ENCODE measurements around the gene PREB.
A peak's percentile ranks its signal among the peaks of the same experiment; 100 is the strongest.
"Not testable (repeated sequence)": the region's sequence is repeated elsewhere in the genome, so short reads cannot be mapped to it uniquely, and the experiment has no call there.

Gene PREB

DNA sequence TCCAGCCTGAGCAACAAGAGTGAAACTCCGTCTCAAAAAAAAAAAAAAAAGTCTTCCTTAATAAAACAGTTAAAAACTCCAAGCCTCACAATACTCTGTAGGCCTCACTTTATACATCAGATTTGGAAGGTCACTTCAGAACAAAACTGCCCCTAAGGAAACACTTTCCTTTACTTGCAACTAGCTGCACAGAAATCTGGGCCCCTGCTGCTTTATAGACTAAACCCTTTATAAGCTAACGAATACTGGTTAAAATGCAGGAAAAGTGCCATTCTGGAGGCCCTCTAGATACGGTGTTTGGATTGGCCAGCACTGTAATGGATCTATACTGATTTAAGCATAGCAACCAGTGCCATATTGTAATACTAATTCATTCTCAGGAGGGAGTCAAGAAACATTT is 9.3 kb downstream of the PREB start:
- no peak for ATAC-seq

DNA sequence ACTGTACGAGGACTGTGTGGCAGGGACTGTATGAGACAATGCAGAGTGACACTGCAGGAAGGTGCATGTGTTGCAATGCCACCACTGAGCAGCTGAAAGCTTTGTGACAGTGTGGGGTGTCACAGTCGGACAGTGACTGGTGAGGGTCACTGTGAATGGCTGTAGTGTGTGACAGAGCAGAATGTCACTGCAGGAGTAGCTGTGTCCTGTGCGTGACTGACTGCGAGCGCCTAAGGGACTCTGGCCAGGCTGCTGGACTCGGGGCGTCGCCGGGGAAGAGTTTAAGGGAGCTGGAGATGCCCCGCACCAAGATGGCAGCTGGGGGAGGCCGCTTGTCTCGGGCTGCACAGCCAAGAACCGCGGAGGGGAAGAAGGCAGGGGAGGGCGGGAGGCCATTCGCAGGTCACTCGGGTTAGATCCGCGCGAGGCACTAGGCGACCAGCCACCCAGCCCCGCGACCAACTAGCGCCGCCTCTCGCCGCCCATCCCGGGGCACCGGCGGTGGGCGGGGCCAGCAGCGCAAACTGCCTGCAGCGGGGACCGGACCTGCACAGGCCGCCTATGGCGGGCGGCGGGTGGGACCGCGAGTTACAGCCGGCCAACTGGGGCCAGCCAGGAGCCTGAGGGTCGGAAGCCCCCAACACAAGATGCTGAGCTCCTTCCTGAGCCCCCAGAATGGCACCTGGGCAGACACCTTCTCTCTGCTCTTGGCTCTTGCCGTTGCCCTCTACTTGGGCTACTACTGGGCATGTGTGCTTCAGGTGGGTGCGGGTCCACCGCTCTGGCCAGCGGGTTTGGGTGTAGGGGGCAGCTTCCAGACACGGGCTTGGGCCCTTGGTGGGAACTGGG is 10.9 kb downstream of the PREB start, which contains the start of gene ABHD1:
TSS of gene ABHD1 (plus strand) at position 514 of the 849 bp plus-strand sequence. CDS start at position 648, 134 bp downstream.
- ATAC-seq = peak; percentile 82 to 84

DNA sequence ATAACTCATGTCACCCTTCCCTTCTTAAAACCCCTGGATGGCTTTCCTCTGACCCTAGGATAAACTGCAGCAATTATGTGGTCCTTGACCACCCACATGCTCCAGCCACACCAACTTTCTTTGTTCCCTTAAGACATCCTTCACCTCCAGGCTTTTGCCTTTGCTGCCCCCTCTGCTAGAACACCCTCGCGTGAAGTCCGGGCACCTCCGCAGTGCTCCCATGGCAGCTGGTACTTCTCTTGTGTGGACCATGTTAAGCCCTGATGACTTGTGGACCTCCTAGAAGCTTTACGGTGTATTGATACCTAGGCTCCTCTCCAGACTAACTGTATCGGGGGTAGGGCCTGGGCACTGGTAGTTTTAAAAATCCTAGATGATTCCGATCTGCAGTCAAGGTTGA is 11.6 kb downstream of the PREB start:
- ATAC-seq = no peak

DNA sequence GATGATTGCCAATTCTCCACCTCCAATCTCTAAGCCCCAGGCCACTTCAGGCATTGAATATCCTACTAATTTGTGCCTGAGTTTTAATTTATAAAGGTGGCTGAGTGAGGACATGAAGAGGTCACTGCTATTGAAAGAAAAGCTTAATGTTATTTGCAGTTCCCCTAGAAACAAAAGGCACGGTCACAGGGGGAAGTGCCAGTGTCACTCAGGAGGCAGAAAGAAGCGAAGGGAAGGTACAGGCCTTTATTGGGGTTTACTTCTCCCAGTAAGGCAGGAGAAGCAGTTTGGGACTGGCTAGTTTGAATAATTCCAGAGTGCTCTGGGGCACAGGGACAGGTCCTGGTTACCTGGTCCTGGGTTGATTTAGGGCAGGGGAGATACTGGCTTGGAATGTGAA is 12.5 kb downstream of the PREB start:
- ATAC-seq = no peak

DNA sequence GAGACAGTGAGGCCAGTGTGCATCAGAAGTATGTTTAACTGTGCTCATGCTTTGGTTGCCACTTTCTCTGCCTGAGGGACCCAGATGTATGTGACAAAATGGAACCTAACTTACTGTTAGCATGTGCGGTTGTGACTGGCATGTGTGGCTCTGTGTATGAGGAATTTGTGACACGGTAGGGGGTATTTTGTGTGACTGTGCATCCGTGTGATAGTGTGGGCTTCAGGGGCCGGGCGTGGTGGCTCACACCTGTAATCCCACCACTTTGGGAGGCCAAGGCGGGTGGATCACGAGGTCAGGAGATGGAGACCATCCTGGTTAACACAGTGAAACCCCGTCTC is 15.1 kb downstream of the PREB start:
- not testable (repeated sequence) for ATAC-seq

DNA sequence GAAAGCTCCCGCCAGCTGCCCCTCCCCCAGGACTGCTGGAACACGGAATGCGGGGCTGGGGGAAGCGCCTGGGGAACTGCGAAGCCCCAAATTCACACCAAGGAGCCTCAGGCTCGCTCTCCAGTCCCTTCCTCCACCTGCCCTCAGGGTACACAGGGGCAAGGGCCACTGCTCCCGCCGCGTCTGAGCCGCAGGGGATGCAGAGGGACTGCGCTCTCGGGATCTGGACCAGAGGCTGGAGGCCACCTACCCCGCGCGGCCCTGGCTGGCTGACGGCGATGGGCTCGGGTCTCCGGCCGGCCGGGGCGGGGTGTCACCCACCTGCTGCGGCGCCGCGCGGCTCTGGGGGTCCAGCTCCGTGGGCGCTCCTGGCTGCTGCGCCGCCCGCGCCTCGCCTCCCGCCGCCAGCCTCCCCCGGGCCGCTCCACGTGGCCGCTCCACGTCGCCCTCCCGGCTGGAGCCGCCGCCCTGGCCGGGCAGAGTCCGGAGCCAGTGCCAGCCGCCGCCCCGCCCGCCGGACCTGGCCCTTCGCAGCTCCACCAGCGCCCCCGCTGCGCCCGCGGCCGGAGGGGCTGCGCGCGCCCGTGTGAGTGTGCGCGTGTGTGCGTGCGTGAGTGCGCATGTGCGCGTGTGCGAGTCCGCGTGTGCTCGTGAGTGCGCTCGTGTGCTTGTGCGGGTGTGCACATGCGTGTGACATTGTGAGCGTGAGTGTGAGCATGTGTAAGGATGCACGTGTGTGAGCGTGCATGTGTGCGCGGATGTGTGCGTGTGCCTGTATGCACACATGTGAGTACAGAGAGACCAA is 15.7 kb downstream of the PREB start, which contains the start of gene CGREF1:
TSS of gene CGREF1 (minus strand) at position 604 of the 805 bp plus-strand sequence. CDS start 14,762 bp downstream, outside the sequence.
- peak in 1 of 2 donors; percentile 8 for ATAC-seq

DNA sequence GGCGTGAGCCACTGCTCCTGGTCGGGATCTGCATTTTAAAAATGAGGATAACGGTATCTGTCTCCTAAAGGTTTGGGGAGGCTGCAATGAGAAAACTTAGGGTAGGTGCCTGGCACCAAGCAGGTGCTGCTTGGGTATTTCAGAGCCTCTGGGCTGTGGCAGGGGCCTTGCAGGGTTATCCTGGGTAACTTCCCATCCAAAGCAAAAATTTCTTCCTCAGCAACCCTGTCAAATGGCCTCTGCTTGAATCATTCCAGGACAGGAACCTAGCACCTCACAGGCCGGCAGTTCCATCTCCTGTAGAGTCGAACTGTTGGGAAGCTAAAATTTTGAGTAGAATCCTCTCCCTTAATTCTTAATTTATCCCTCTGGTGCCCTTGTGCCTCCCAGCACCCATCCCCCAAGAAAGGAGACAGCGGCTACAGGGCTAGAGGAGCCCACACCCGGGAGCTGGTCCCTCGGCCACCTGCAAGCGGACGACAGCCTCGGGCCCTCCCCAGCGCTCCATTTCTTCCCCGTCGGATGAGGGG is 16.4 kb downstream of the PREB start:
- ATAC-seq = no peak

DNA sequence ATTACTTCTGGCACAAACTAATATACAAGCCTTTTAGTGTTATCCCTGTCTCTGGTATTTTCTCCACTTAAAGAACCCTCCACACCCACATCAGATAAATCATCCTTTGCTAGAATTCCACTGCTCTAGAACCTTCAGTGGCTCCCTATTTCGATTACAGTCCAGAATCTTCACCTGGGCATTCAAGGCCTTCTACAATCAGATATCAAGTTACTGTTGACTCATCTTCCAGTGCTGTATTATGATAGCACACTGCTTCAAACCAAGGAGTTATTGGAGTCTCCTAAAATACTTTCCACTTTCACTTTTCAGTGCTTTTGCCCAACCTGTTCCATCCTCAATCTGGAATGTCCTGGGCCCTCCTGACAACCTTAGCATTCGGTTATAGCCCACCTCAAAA is 18.9 kb downstream of the PREB start:
- ATAC-seq = no peak

DNA sequence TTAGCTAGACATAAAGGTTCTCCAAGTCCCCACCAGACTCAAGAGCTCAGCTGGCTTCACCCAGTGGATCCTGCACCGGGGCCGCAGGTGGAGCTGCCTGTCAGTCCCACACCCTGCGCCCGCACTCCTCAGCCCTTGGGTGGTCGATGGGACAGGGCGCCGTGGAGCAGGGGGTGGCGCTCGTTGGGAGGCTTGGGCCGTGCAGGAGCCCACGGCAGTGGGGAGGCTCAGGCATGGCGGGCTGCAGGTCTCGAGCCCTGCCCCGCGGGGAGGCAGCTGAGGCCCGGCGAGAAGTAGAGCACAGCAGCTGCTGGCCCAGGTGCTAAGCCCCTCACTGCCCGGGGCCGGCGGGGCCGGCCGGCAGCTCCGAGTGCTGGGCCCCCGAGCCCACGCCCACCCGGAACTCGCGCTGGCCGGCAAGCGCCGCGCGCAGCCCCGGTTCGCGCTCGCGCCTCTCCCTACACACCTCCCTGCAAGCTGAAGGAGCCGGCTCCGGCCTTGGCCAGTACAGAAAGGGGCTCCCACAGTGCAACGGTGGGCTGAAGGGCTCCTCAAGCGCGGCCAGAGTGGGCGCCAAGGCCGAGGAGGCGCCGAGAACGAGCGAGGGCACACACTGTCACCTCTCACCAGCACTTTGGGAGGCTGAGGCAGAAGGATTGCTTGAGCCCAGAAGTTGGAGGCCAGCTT is 22.9 kb downstream of the PREB start:
- ATAC-seq = not testable (repeated sequence)

DNA sequence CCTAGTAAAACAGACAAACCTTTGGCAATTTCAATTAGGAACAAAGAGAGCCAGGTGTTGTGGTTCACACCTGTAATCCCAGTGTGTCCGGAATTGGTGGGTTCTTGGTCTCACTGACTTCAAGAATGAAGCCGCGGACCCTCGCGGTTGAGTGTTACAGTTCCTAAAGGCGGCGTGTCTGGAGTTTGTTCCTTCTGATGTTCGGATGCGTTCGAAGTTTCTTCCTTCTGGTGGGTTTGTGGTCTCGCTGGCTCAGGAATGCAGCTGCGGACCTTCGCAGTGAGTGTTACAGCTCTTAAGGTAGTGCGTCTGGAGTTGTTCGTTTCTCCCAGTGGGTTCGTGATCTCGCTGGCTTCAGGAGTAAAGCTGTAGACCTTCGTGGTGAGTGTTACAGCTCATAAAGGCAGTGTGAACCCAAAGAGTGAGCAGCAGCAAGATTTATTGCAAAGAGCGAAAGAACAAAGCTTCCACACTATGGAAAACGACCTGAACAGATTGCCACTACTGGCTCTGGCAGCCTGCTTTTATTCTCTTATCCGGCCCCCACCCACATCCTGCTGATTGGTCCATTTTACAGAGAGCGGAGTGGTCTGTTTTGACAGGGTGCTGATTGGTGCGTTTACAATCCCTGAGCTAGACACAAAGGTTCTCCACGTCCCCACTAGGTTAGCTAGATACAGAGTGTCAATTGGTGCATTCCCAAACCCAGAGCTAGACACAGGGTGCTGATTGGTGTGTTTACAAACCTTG is 23.7 kb downstream of the PREB start:
- ATAC-seq = not testable (repeated sequence)

DNA sequence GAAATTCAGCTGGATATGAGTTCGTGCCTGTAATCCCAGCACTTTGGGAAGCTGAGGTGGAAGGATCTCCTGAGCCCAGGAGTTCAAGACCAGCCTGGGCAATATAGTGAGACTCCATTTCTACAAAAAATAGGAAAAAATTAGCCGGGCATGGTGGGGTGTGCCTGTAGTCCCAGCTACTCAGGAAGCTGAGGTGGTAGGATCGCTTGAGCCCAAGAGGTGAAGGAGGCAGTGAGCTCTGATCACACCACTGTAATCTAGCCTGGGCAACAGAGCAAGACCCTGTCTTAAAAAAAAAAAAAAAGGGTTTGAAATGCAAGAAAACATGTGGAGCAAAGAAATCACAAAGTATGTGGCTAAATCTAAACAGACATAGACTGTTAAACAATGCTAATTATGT is 25.4 kb downstream of the PREB start:
- ATAC-seq = no peak

DNA sequence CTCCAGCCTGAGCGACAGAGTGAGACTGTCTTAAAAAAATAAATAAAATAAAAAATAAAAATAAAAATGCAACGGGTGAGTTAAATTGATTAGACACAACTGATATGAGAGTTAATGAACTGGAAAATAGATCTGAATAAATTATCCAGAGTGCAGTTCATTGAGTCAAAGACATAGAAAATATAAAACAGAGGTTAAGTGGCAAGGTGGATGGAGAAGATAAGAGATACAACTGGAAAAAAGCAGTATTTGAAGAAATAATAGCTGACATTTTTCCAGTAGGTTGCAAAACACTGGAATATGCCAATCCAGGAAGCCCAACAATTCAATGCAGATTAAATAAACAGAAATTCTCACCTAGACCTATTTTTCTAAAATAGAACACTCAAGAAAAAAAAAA is 26.2 kb downstream of the PREB start:
- ATAC-seq = no peak

DNA sequence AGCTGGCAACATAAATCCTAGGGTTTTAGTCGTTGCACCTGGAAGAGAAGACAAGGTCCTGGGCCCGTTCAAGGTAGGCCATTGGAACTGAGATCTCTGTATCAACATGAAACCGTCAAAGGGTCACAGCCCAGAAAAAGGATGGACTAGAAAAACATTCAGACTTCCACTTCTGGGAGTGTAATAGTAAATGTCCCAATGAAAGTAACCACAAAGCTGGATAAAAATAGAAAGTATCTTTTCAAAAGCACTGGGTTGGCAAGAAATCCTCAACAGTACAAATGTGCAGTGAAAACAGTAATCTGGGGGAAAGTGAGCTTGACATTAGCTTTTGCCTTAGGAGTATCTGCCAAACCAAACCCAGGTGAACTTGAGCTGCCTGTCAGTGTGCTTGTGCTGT is 28.5 kb downstream of the PREB start:
- no peak for ATAC-seq

DNA sequence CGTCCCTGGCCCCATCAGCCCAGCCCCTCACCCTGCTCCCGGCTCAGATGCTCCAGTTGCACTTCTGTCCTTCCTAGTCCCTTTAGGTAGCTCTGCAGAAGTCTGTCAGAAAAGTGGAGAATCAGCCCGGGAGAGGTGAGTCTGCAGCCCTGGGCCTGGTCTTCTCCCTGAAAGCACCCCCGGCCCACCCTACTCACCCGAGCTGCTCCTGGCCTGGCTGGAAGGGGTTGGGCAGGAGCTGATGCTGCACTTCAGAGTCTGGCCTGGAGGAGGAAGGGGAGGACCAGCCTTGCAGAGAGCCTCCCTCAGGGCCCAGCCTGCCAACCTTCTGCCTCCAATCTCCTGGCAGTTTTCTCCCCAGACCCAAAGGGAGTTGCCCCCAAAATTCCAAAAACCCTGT is 32.1 kb downstream of the PREB start:
- ATAC-seq = no peak

DNA sequence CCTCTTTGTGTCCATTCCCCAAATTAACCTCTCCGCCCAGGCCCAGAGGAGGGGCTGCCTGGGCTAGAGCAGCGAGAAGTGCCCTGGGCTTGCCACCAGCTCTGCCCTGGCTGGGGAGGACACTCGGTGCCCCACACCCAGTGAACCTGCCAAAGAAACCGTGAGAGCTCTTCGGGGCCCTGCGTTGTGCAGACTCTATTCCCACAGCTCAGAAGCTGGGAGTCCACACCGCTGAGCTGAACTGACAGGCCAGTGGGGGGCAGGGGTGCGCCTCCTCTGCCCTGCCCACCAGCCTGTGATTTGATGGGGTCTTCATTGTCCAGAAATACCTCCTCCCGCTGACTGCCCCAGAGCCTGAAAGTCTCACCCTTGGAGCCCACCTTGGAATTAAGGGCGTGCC is 34.4 kb downstream of the PREB start:
- no peak for ATAC-seq

DNA sequence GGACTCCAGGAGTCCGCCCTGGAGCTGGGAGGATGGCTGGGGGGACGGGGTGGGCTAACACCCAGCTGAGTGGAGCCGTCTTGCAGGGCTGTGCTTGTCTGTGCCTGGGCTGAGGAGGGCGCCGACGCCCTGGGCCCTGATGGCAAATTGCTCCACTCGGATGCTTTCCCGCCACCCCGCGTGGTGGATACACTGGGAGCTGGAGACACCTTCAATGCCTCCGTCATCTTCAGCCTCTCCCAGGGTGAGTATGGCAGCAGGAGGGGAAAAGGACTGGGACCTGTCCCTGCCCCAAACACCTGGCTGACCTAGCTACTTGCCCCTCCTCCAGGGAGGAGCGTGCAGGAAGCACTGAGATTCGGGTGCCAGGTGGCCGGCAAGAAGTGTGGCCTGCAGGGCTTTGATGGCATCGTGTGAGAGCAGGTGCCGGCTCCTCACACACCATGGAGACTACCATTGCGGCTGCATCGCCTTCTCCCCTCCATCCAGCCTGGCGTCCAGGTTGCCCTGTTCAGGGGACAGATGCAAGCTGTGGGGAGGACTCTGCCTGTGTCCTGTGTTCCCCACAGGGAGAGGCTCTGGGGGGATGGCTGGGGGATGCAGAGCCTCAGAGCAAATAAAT is 35.0 kb downstream of the PREB start:
- no peak for ATAC-seq

DNA sequence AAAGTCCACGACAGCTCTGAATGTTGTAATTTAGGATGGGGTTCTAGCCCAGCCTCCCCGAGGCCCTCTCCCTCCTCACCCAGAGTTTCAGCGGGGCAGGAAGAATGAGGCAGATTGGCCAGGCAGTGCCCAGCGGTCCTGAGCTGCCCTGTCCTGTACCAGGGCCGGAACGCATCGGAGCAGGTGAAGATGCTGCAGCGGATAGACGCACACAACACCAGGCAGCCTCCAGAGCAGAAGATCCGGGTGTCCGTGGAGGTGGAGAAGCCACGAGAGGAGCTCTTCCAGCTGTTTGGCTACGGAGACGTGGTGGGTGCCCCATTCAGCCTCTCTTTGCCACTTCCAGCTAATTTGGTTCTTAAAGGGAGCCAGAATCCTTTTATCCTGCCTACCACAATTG is 37.1 kb downstream of the PREB start:
- no peak for ATAC-seq

DNA sequence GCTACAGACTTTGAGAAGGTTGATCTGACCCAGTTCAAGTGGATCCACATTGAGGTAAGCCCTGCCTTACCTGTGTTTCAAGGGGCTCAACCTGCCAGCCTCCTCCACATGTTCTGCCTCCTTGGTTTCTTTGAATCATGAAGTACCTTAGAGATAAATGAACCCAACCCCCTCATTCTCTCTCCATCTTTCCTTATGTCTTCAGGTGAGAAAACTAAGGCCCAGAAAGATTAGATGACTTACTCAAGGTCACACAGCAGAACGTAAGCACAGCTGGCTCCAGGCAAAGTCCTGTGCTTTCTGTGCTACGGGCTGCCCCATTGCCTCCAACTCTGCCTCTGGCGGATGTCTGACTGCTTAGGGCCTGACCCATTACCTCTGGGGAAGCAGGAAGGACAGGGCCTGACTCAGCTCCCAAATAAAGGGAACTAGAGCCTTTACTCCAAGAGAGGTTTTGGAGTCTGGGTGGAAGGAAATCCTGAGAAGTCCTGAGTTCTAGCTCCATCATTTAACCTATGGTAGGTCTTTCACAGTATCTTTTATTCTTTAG is 37.6 kb downstream of the PREB start:
- no peak for ATAC-seq

DNA sequence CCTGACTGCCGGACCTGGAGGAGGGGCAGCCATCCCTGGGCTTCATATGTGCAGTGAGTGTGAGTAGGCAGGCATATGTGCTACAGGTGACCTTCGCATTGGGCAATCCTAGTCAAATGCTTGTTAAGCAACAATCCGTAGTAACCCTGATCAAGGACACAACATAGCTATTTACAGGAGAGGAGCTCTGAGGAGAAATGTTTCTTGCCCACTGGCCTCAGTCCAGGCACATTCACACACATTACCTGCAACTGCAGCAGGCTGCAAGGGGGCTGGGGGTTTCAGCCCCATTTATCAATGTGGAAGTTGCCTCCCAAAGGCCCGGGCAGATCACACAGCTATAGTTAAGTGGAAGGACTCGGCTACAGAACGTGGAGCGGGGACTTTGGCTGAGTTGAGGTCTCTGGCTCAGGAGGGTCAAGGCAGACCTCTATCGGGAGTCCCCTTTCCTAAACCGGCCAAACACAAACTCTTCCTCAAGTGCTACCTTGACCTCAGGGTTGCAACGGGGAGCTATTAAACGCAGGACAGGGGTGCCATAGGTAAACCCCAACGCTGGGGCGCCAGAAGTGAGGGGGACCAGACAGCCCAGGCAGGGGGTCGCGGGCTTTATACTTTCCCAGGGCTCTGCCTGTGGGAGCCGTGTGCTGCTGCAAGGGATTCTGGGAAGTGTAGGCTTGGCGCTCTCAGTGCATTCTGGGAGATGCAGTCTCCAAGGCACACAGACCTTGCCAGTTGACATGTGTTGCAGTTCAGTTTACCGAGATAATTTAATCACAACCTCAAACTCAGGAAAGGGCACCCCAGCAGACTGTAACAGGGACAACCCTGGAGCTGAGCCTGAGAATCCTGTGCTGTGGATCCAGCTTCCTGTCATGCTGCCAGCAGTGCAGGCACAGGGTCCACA is 38.4 kb downstream of the PREB start:
- peak; percentile 83 to 90 for ATAC-seq

DNA sequence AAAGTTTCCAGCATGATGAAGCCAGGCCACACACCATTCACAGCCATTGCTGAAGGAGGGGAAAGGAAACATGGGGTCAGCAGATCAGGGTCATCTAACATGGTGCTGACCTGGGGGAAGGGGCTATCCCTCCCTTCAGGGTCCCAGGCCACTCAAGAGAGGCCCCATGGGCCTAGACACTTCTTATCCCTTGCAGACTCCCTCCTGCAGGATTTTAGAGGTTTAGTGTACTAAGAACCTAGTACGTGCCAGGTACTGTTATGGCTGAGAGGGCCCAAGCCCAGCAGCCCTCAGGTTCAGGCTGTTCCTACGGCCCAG is 39.0 kb downstream of the PREB start:
- ATAC-seq = no peak
